COLO668 (cell line): Measurements from ENCODE around the gene BAG3.
A peak's percentile ranks its signal among the peaks of the same experiment; 100 is the strongest.
"Not testable (repeated sequence)": the region's sequence is repeated elsewhere in the genome, so short reads cannot be mapped to it uniquely, and the experiment has no call there.

Experiments used
- DNase-seq: peaks from one replicate; lab custom pipeline; 2025; ENCODE audit not compliant: unreplicated experiment; lab: John Stamatoyannopoulos, UW

The BAG3 gene

GRCh38 chr10:119650692-119651513, at the start of gene BAG3:
TSS of gene BAG3 (plus strand) at chr10:119651380. CDS start at chr10:119651676, 296 bp downstream.
- DNase-seq = peak; percentile 74

DNA sequence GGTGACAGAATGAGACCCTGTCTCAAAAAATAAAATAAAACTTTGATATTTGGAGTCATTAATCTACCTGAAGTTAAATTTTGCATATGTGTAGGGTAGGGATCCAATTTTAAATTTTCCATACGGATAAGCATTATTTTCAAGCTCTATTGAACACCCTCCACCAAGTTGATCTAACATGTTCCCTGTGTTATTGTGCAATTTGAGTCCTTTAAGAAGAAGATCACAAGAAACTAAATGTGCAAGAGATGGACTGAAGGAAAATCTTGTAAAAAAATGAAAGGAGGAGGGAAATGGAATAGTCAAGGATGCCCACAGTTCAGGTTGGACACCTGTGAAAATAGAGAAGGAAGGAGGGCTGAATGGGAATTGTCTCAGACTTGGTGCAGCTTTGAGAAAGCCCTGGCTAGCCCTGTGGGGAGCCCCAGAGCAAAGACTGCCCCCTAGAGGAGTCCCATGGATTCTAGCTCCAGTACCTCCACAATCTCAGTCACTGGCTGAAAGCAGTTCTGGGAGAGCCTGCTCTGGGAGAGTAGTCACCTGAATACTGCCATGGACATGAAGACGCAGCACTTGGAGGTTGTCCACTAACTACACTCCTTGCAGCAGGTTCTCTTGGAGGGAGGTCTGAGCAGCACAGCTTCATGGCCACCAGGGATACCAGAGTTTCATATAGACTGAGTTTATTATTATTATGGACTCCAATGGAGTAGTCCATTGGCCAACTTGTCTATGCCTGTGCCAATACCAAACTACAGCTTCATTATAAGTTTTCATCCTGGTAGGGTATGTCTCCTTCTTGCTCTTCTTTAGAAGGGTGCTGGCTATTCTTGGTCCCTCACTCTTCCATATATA, 48.7 kb upstream of the BAG3 start:
- DNase-seq = no peak

- no peak for DNase-seq
Measured at GRCh38 chr10:119604468-119604867, 46.7 kb upstream of the BAG3 start.

DNA sequence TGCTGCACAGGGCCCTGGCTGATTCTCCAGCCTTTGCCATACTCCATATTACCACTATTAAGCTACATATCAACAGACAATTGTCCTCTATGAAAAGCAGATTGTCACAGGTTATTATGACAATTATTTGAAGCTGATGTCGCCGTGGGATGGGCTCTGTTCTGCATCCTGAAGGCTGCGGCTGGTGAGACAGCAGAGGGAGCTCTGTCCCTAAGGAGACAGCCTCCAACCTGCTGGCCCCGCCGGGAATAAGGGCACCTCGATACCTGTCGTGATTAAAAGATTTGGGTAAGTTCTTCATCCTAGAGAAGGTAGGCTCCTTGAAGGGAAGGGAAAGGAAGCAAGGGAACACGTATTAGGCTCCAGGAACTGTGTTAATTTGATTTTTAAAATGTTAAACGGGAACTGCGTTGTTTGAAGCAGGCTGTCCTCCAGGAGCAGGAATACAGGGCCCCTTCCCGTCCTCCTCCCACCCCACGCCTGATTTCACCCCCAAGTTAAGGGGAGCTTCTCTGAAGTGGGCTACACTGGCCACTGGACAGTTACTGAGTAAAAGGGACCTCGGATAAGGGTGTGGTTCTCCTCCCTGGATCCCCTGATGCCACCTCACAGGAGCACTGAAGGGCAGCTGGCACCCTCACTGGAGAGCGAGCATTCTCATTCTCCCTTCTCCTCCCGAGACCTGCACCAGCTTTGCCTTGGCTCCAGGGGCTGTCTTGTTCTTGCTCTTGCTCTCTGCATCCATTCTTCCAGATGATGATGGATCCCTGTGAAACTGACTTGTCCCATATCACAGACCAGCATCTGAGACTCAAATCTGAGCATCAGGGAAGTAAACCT, 42.6 kb upstream of the BAG3 start:
- peak; percentile 30 for DNase-seq

DNA sequence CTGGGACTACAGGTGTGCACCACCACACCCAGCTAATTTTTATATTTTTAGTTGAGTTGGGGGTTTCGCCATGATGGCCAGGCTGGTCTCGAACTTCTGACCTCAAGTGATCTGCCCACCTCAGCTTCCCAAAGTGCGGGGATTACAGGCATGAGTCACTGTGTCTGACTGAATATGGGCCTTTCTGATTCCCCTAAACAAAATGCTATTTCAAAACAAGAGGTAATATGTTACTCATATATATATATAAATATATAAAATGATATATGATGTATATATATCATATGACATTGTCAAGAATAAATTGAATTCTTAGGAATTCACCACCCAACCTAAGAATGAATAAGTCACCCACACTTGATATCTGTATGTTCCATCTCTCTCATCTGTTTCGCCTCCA, 41.7 kb upstream of the BAG3 start:
- DNase-seq = no peak

DNA sequence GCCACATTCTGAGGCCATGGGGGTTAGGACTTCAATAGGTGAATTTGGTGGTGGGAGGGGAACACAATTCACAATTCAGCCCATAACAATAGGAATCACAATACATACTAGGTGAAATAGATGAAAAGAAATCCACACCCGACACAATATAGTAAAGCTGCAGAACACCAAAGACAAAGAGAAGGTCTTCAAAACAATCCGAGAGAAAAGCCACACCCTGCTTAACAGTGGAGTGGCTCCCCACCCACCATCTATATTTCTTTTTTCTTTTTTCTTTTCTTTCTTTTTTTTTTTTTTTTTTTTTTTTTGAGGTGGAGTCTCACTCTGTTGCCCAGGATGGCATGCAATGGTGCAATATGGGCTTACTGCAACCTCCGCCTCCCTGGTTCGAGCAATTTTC, 39.7 kb upstream of the BAG3 start:
- DNase-seq = no peak

GRCh38 chr10:119613741-119614140, 37.4 kb upstream of the BAG3 start:
- no peak for DNase-seq

GRCh38 chr10:119614686-119615085, 36.5 kb upstream of the BAG3 start:
- DNase-seq = no peak

DNA sequence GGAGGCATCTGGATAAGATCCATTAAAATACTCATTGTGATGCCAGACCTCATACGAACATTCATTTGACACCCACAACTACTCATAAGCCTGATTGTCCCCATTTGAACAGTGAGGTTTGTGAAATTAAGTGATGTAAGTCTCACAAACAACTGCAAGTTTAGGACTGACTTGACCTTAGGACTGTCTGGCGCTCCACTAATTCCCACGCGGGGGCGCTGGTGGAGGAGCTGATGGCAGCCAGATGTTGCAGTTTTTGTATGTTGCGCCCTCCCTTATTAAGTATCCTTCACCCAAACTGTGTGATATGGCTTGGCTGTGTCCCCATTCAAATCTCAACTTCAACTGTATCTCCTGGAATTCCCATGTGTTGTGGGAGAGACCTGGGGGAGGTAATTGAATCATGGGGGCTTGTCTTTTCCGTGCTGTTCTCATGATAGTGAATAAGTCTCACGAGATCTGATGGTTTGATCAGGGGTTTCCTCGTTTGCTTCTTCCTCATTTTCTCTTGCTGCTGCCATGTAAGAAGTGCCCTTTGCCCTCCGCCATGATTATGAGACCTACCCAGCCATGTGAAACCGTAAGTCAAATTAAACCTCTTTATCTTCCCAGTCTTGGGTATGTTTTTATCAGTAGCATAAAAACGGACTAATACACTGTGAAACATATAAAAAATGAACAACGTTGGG, 34.2 kb upstream of the BAG3 start:
- no peak for DNase-seq

DNA sequence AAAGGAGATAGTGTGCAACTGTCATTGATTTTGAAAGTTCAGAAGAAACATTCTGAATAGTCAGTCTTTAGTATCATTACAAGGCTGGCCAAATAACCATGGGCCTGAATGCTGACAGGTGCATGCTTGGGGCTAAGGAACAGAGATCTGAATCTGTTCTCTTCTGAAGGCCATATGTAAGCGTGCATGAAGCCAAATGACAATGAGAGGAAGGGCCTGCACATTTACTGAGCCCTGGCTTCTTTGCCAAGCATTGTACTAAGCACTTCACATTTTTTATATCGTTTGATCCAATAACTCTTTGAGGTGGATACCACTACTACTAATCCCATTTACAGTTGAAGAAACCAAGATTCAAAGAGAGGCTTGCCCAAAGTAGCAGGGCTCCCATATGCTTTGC, 32.0 kb upstream of the BAG3 start:
- DNase-seq = no peak

DNA sequence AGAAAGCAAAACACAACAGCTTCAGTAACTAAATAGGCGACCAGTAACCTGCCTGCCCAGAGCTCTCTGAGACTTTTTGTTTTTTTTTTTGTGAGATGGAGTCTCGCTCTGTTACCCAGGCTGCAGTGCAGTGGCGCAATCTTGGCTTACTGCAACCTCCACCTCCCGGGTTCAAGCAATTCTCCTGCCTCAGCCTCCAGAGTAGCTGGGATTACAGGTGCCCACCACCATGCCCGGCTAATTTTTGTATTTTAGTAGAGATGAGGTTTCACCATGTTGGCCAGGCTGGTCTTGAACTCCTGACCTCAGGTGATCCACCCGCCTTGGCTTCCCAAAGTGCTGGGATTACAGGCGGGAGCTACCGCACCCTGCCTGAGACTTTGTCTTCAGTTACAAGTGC, 31.4 kb upstream of the BAG3 start:
- DNase-seq = not testable (repeated sequence)

DNA sequence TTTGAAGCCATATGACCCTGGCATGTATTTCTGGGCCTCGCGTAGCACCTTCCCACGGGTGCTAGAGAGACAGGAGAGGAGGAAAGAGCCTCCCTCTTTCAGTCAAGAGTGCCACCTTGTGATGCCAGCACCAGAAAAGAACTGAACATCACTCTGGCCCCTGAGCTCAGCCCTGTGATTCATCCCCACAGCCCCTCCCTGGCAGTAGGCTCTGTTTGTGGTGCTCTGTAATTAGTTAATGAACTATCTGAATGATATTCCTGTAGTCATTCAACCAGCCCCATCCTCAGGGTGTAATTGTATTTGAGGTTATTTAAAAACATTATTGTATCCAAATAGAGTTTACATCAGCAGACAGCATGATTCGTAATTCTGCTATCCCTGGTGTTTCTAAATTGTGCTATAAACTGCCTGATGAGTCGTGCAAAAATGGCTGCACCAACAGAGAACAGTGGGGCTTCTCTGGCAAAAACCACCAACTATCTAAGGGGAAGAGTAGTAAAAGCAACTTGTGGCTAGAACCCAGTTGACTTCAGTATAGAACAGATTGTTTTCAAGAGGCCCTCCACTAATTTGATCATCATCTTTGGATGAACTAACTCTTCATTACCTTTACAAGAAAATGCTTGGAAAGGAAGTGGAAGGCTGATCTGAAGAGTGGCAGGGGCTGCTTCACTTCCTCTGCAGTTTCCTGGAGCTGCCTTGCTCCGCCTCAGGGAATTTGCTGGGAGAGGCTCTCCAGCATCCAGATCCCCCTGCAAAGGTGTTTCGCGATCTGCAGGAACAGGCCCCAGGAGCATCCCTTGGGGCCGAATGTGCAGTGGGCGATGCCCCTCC, 30.7 kb upstream of the BAG3 start:
- DNase-seq = no peak

DNA sequence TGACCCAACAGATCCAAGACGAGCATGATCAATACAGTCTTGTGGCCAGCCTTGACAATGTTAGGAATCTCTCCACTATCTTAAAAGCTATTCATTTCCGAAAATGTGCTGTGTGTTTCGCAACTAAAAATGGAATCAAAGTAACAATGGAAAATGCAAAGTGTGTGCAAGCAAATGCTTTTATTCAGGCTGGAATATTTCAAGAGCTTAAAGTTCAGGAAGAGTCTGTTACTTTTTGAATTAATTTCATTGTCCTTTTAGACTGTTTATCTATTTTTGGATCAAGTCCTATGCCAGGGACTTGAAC, 30.1 kb upstream of the BAG3 start:
- DNase-seq = no peak

GRCh38 chr10:119625570-119626280, 25.5 kb upstream of the BAG3 start:
- DNase-seq = no peak

- DNase-seq = no peak
Measured at GRCh38 chr10:119630300-119630699, 20.9 kb upstream of the BAG3 start.

GRCh38 chr10:119633538-119634218, 17.5 kb upstream of the BAG3 start:
- DNase-seq = no peak

DNA sequence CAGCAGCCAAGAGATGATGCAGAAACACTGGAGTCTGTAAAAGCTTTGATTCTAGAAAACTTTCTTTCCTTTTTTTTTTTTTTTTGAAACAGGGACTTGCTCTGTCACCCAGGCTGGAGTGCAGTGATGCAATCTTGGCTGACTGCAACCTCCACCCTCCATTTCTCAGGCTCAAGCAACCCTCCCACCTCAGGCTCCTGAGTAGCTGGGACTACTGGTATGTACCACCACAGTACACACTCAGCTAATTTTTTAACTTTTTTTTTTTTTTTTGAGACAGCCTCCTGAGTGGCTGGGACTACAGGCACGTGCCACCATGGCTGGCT, 17.0 kb upstream of the BAG3 start:
- DNase-seq = no peak

- DNase-seq = no peak
Measured at GRCh38 chr10:119637631-119638030, 13.5 kb upstream of the BAG3 start.

DNA sequence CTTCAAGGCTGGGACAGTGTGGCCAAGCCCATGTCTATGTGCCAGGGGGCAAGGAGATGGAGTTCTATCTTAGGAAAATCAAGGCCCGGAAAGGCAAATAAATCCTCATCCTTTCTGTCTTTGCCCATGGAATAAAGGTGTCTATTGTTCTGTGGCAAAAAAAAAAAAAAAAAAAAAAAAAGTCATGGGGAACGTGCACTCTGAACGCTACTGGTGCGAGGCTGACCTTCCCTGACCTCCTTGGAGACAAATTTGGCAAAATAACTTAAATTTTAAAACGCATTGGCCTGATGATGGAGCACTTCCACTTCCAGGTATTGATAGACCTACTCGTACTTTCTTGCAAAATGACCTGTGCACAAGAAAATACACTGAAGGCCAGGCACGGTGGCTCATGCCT, 12.2 kb upstream of the BAG3 start:
- no peak for DNase-seq
